T-cell (primary cell): ENCODE data around the gene CPNE8. TPM values are rescaled to one million over a fixed set of nuclear protein-coding genes. Genes with fewer than 3 reads are reported as not detected.

ENCODE experiments used
- ATAC-seq, 4 experiments: fragments of 200-7000 bp in 3 of 4; fragments of 150-1000 bp in 1 of 4; cut with Tn5 transposase; replicated peaks in 1 of 4; 1 replicate in 3 of 4; 2 replicates in 1 of 4; pipeline ENCODE4 v1.10.0; 2021; ENCODE audit warnings: moderate library complexity in 3 of 4, mild to moderate bottlenecking in 2 of 4, moderate number of reproducible peaks in 1 of 4
- CTCF ChIA-PET, 2 donors: fragments of 300-600 bp; sonication (Branson Sonifier 250); formaldehyde crosslinking; loops; one replicate each; lab custom pipeline; 2022; ENCODE audit warnings: antibody characterized with exemption in 2 of 2; lab: Charles Lee
- POLR2A ChIA-PET, 2 donors: fragments of 300-600 bp; sonication (Branson Sonifier 250); formaldehyde crosslinking; loops; one replicate each; lab custom pipeline; 2022; ENCODE audit warnings: antibody characterized with exemption in 2 of 2; lab: Charles Lee
- DNase-seq, 35 experiments: peaks; one replicate each; pipeline versions ENCODE4 v3.0.0 to v3.0.0-alpha.2; 2013 to 2023
- H3K27ac ChIP-seq: one replicate; pipeline ENCODE4 v1.5.1; 2013; ENCODE audit warnings: low read length
- H3K27me3 ChIP-seq, 2 experiments: replicated peaks in 1 of 2; 1 replicate in 1 of 2; 2 replicates in 1 of 2; pipeline versions ENCODE4 v1.6.1 to v1.7.0; 2013; ENCODE audit warnings: low read length in 1 of 2, mixed read lengths in 1 of 2; ENCODE audit not compliant: control insufficient read depth in 2 of 2, insufficient read depth in 2 of 2; ENCODE audit errors: extremely low read depth in 1 of 2
- H3K36me3 ChIP-seq, 2 donors: 1 replicate in 1 of 2; 2 replicates in 1 of 2; pipeline versions ENCODE4 v1.6.1 to v1.7.0; 2013; ENCODE audit warnings: low read length in 1 of 2; ENCODE audit not compliant: control insufficient read depth in 2 of 2, insufficient read depth in 1 of 2; ENCODE audit errors: extremely low read depth in 1 of 2
- H3K4me1 ChIP-seq, 2 experiments: 1 replicate in 1 of 2; 2 replicates in 1 of 2; pipeline versions ENCODE4 v1.6.1 to v1.7.0; 2013; ENCODE audit warnings: low read length in 2 of 2, mixed read lengths in 1 of 2; ENCODE audit not compliant: insufficient read depth in 2 of 2, control insufficient read depth in 1 of 2; ENCODE audit errors: extremely low read depth in 1 of 2
- H3K4me3 ChIP-seq, 2 donors: 1 replicate in 1 of 2; 2 replicates in 1 of 2; pipeline versions ENCODE4 v1.5.1 to v1.7.0; 2013; ENCODE audit warnings: mild to moderate bottlenecking in 2 of 2, low read length in 1 of 2, moderate library complexity in 1 of 2; ENCODE audit not compliant: control insufficient read depth in 1 of 2; ENCODE audit errors: extremely low read depth in 1 of 2
- H3K9me3 ChIP-seq: 2 replicates; pipeline ENCODE4 v1.7.0; 2013
- H3K27ac Mint-ChIP-seq, 2 donors: one replicate each; pipeline ENCODE4 v1.8.0; 2020 to 2021; ENCODE audit warnings: mild to moderate bottlenecking in 2 of 2, mixed read lengths in 2 of 2
- H3K27me3 Mint-ChIP-seq, 2 donors: one replicate each; pipeline ENCODE4 v1.8.0; 2021 to 2022; ENCODE audit warnings: mixed read lengths in 2 of 2
- H3K36me3 Mint-ChIP-seq: one replicate; pipeline ENCODE4 v1.8.0; 2021; ENCODE audit warnings: mixed read lengths
- H3K4me1 Mint-ChIP-seq, 3 donors: one replicate each; pipeline ENCODE4 v1.8.0; 2020 to 2022; ENCODE audit warnings: mixed read lengths in 3 of 3, mild to moderate bottlenecking in 1 of 3
- H3K4me3 Mint-ChIP-seq, 3 donors: one replicate each; pipeline ENCODE4 v1.8.0; 2020 to 2022; ENCODE audit warnings: mild to moderate bottlenecking in 3 of 3, mixed read lengths in 3 of 3, moderate library complexity in 3 of 3
- H3K9me3 Mint-ChIP-seq, 3 donors: one replicate each; pipeline ENCODE4 v1.8.0; 2020 to 2022; ENCODE audit warnings: mixed read lengths in 3 of 3
- WGBS: methylation state at CpG from one replicate; pipeline ENCODE4 v1.1.5; 2013; ENCODE audit warnings: missing lambda C conversion rate; ENCODE audit not compliant: insufficient coverage; 5-methylcytosine and 5-hydroxymethylcytosine counted together
- total RNA-seq, 35 experiments: library from RNA in 6 of 35; stranded (reverse) in 6 of 35; fragments of 120-200 nt in 1 of 35; gene quantifications; one replicate each; pipeline versions ENCODE4 v1.2.1 to v1.2.4 and lab custom pipeline; 2013 to 2026

CPNE8 gene
- total RNA-seq, 5 donors from 2014 or later (not counting 1 experiment from before 2014, with no cell fraction given) = 1.8 to 6.1 (median 2.3) TPM

GRCh38 chr12:38690646-38691045 lies 214.7 kb downstream of the CPNE8 start:
- no peak for DNase-seq
- no peaks in the 10 kb centered on the region for H3K9me3 ChIP-seq
- H3K36me3 ChIP-seq = no peaks in the 10 kb centered on the region
- no peak overlapping the region for H3K27ac ChIP-seq
- H3K4me1 ChIP-seq = no peaks in the 10 kb centered on the region
- no peaks in the 10 kb centered on the region for H3K27me3 ChIP-seq
- ATAC-seq = no peak
- H3K4me3 ChIP-seq = no peak overlapping the region
- Mint-ChIP-seq H3K4me1 (no peaks in the 10 kb centered on the region), H3K27ac (no peak overlapping the region), H3K9me3 (peaks cover 0 to 3% (median 0%) of the 10 kb centered on the region in 3 donors), H3K27me3 (no peaks in the 10 kb centered on the region), H3K4me3 (no peak overlapping the region), H3K36me3 (peaks cover 18% of the 10 kb centered on the region)
- ChIA-PET CTCF (no interaction called here), POLR2A (no interaction called here)

- POLR2A ChIA-PET = no interaction called here
- H3K27ac Mint-ChIP-seq = no peak overlapping the region
Measured at GRCh38 chr12:38689704-38690103, 215.7 kb downstream of the CPNE8 start.

GRCh38 chr12:38689195-38689594 lies 216.2 kb downstream of the CPNE8 start:
- no peaks in the 10 kb centered on the region for H3K36me3 ChIP-seq
- Mint-ChIP-seq H3K4me1 (no peaks in the 10 kb centered on the region), H3K27ac (no peak overlapping the region), H3K9me3 (peaks cover 0 to 3% (median 2%) of the 10 kb centered on the region in 3 donors), H3K36me3 (peaks cover 17% of the 10 kb centered on the region), H3K27me3 (no peaks in the 10 kb centered on the region), H3K4me3 (no peak overlapping the region)
- no peaks in the 10 kb centered on the region for H3K9me3 ChIP-seq
- no peak for DNase-seq
- no peaks in the 10 kb centered on the region for H3K27me3 ChIP-seq
- ChIA-PET CTCF (no interaction called here), POLR2A (no interaction called here)
- H3K4me3 ChIP-seq = no peak overlapping the region
- no CpG with 5 or more reads among the region's 1 CpG for WGBS
- no peaks in the 10 kb centered on the region for H3K4me1 ChIP-seq
- no peak for ATAC-seq
- no peak overlapping the region for H3K27ac ChIP-seq

More at GRCh38 chr12:38689704-38690103, 215.7 kb downstream of the CPNE8 start:
- Mint-ChIP-seq H3K36me3 (peaks cover 14% of the 10 kb centered on the region), H3K4me1 (no peaks in the 10 kb centered on the region), H3K27me3 (no peaks in the 10 kb centered on the region), H3K4me3 (no peak overlapping the region), H3K9me3 (peaks cover 0 to 3% (median 2%) of the 10 kb centered on the region in 3 donors)
- no peak overlapping the region for H3K27ac ChIP-seq
- H3K36me3 ChIP-seq = no peaks in the 10 kb centered on the region
- DNase-seq (no peak), ATAC-seq (no peak)
- no peaks in the 10 kb centered on the region for H3K9me3 ChIP-seq
- H3K4me3 ChIP-seq = no peak overlapping the region
- no CpG with 5 or more reads among the region's 5 CpGs for WGBS
- H3K4me1 ChIP-seq = no peaks in the 10 kb centered on the region
- H3K27me3 ChIP-seq = no peaks in the 10 kb centered on the region
- CTCF ChIA-PET = no interaction called here

- ATAC-seq (no peak), DNase-seq (no peak)
- no peaks in the 10 kb centered on the region for H3K27me3 ChIP-seq
- ChIA-PET CTCF (no interaction called here), POLR2A (interaction anchor here in 1 of 2 donors (0.6 kb wide), 1 partner anchor 76 kb away, joined by 5 read pairs; no protein-coding TSS in a partner anchor)
- no peaks in the 10 kb centered on the region for H3K36me3 ChIP-seq
- no peak overlapping the region for H3K27ac ChIP-seq
- Mint-ChIP-seq H3K9me3 (peaks cover 0 to 3% (median 2%) of the 10 kb centered on the region in 3 donors), H3K4me3 (no peak overlapping the region), H3K36me3 (peaks cover 20% of the 10 kb centered on the region), H3K27ac (no peak overlapping the region), H3K27me3 (no peaks in the 10 kb centered on the region), H3K4me1 (no peaks in the 10 kb centered on the region)
- H3K9me3 ChIP-seq = no peaks in the 10 kb centered on the region
- WGBS = 83% methylated on average over 1 of the region's 2 CpGs
- H3K4me1 ChIP-seq = no peaks in the 10 kb centered on the region
- no peak overlapping the region for H3K4me3 ChIP-seq
Measured at GRCh38 chr12:38682521-38682920, 222.9 kb downstream of the CPNE8 start.

GRCh38 chr12:38669530-38669929 lies 235.9 kb downstream of the CPNE8 start:
- WGBS = no CpG with 5 or more reads among the region's 2 CpGs
- no peak overlapping the region for H3K27ac ChIP-seq
- DNase-seq (no peak), ATAC-seq (no peak)
- ChIA-PET CTCF (no interaction called here), POLR2A (no interaction called here)
- no peak overlapping the region for H3K4me3 ChIP-seq
- Mint-ChIP-seq H3K9me3 (no peaks in the 10 kb centered on the region), H3K4me1 (no peaks in the 10 kb centered on the region), H3K27ac (no peak overlapping the region), H3K27me3 (no peaks in the 10 kb centered on the region), H3K4me3 (no peak overlapping the region), H3K36me3 (peaks cover 15% of the 10 kb centered on the region)
- H3K4me1 ChIP-seq = no peaks in the 10 kb centered on the region
- H3K36me3 ChIP-seq = no peaks in the 10 kb centered on the region
- H3K9me3 ChIP-seq = no peaks in the 10 kb centered on the region
- no peaks in the 10 kb centered on the region for H3K27me3 ChIP-seq

- no peaks in the 10 kb centered on the region for H3K9me3 ChIP-seq
- DNase-seq (no peak), ATAC-seq (no peak)
Measured at GRCh38 chr12:38669081-38669480, 236.3 kb downstream of the CPNE8 start.

GRCh38 chr12:38666425-38666824 lies 239.0 kb downstream of the CPNE8 start:
- Mint-ChIP-seq H3K9me3 (peaks cover 4 to 22% (median 17%) of the 10 kb centered on the region in 3 donors), H3K4me3 (no peak overlapping the region), H3K36me3 (peaks cover 29% of the 10 kb centered on the region), H3K27me3 (no peaks in the 10 kb centered on the region), H3K27ac (no peak overlapping the region), H3K4me1 (no peaks in the 10 kb centered on the region)
- Histone ChIP-seq H3K9me3 (no peaks in the 10 kb centered on the region), H3K4me3 (no peak overlapping the region), H3K27me3 (no peaks in the 10 kb centered on the region), H3K4me1 (no peaks in the 10 kb centered on the region), H3K36me3 (no peaks in the 10 kb centered on the region), H3K27ac (no peak overlapping the region)
- DNase-seq (no peak), ATAC-seq (no peak)
- WGBS = 88% methylated on average over 4 of the region's 6 CpGs
- POLR2A ChIA-PET = no interaction called here
- CTCF ChIA-PET = no interaction called here

More at GRCh38 chr12:38669081-38669480, 236.3 kb downstream of the CPNE8 start:
- no peak overlapping the region for H3K4me3 ChIP-seq
- H3K4me1 Mint-ChIP-seq = no peaks in the 10 kb centered on the region
- H3K4me1 ChIP-seq = no peaks in the 10 kb centered on the region
- peaks cover 10% of the 10 kb centered on the region for H3K36me3 Mint-ChIP-seq
- no peak overlapping the region for H3K27ac ChIP-seq
- WGBS = no CpG with 5 or more reads among the region's 1 CpG
- CTCF ChIA-PET = no interaction called here
- H3K36me3 ChIP-seq = no peaks in the 10 kb centered on the region
- no peak overlapping the region for H3K27ac Mint-ChIP-seq
- no peaks in the 10 kb centered on the region for H3K27me3 ChIP-seq
- POLR2A ChIA-PET = no interaction called here
- no peaks in the 10 kb centered on the region for H3K9me3 Mint-ChIP-seq
- no peak overlapping the region for H3K4me3 Mint-ChIP-seq
- no peaks in the 10 kb centered on the region for H3K27me3 Mint-ChIP-seq
